Fibroblast of mammary gland (primary cell): ENCODE measurements around the gene MGMT.

Experiments
- DNase-seq: peaks from one replicate; pipeline ENCODE4 v3.0.0-alpha.2; 2010; ENCODE audit warnings: low read depth
- H3K4me3 ChIP-seq: 2 replicates; pipeline ENCODE4 v1.5.1; 2011; ENCODE audit warnings: low read depth, mild to moderate bottlenecking, low read length, moderate library complexity; ENCODE audit not compliant: control insufficient read depth
- CTCF ChIP-seq: conservative IDR thresholded peaks from 2 replicates; pipeline ENCODE4 v1.5.1; 2011; ENCODE audit warnings: low read depth, low read length, inconsistent platforms; ENCODE audit not compliant: control insufficient read depth, insufficient read depth

The MGMT gene

GRCh38 chr10:129768437-129769355 is 301.7 kb downstream of the MGMT start:
- DNase-seq = no peak
- no peak for TF ChIP-seq CTCF
- no peak overlapping the region for H3K4me3 ChIP-seq

- no peak for TF ChIP-seq CTCF
- no peak for DNase-seq
- no peak overlapping the region for H3K4me3 ChIP-seq
Observed at GRCh38 chr10:129769381-129770116, 302.5 kb downstream of the MGMT start.

- no peak overlapping the region for H3K4me3 ChIP-seq
- no peak for DNase-seq
- no peak for TF ChIP-seq CTCF
Observed at GRCh38 chr10:129770286-129770685, 303.2 kb downstream of the MGMT start.

GRCh38 chr10:129771024-129771423 is 304.0 kb downstream of the MGMT start:
- TF ChIP-seq CTCF = no peak
- H3K4me3 ChIP-seq = no peak overlapping the region
- no peak for DNase-seq

- TF ChIP-seq CTCF = no peak
- DNase-seq = no peak
- no peak overlapping the region for H3K4me3 ChIP-seq
Observed at GRCh38 chr10:129771576-129771975, 304.5 kb downstream of the MGMT start.

- no peak for DNase-seq
- TF ChIP-seq CTCF = no peak
- H3K4me3 ChIP-seq = no peak overlapping the region
Observed at GRCh38 chr10:129771991-129772431, 305.0 kb downstream of the MGMT start.
